ENCODE results near the gene TMEM203. TPM values are rescaled to one million over a fixed set of nuclear protein-coding genes. Genes with fewer than 3 reads are reported as not detected.

Gene TMEM203
- total and polyA plus RNA-seq, 2 of the 13 experiments (the other 11 are each of a cell fraction or from before 2014, with no cell fraction given): 23.4 to 36.7 TPM

DNA sequence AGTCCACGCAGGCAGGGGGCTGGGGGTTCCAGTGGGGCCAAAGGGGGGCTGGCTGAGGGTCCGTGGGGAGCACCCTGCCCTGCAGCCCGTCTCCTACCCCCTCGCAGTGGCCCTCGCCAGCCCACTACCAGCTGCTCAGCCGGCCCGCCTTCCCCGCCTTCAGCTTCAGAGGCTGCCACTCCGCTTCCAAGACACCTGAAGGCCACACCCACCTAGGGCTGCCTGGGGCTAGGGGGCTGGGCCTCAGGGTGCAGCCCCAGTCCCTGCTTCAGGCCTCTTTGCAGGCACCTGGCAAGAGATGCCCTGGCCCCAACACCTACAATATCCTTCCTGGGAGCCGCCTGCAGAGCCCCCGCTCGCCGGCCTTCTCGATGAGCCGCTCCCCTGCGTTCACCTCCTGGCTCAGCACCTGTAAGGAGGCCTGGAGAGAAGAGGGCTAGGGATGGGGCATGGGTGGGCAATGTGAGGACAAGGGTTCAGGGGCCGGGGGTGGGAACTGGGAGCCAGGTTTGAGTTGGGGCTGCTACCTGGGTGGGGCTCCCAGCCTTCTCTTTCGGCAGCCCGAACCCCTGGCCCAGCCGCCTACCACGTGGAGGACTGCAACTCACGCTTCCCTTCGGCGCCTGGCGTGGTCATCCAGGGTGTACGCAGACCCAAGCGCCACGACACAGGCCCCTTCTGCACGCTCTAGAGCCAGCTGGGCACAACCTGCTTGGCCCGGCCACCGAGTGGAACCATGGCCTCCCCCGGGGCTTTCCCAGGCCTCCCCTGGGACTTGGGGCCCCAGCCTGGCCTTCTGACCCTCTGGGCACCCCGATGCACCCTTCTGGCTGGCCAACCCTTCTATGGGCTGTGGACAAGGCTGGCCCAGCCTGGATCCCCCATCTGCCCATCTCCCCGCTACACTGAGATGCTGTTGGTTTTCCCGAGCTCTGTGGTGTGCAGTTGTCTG is 47.4 kb upstream of the TMEM203 start:
- Histone ChIP-seq H3K9ac (ENCODE audit: insufficient read depth, low read depth, low read length) (no peak overlapping the region), H3K79me2 (ENCODE audit: insufficient read depth, low read length) (peaks cover 18% of the 10 kb centered on the region), H3K4me1 (ENCODE audit: insufficient read depth, low read length) (peaks cover 77% of the 10 kb centered on the region), H3K9me3 (ENCODE audit: low read length) (no peaks in the 10 kb centered on the region), H2AFZ (ENCODE audit: low read length) (no peak overlapping the region), H3K36me3 (replicated peaks in 1 of 2; ENCODE audit: control insufficient read depth in 1 of 2, insufficient read depth in 2 of 2, low read length in 2 of 2) (peaks cover 5 to 6% of the 10 kb centered on the region in 2 experiments; a peak in 3 of 5 replicates), H3K4me3 (replicated peaks in 1 of 3; ENCODE audit: insufficient read depth in 1 of 3, low read depth in 2 of 3, low read length in 3 of 3) (peak overlapping the region in 2 of 3 experiments; percentile 90 to 91; a peak in 3 of 6 replicates), H3K4me2 (ENCODE audit: low read depth, low read length) (peak overlapping the region; percentile 79), H3K27ac (ENCODE audit: extremely low read length, insufficient read depth, low read length) (peak overlapping the region; percentile 80), H4K20me1 (ENCODE audit: insufficient read depth, low read length) (no peaks in the 10 kb centered on the region), H3K27me3 (ENCODE audit: control insufficient read depth in 1 of 2, insufficient read depth in 2 of 2, low read length in 2 of 2) (peaks cover 0 to 3% of the 10 kb centered on the region in 2 experiments; a peak in 1 of 5 replicates)
- ATAC-seq (no peak), FAIRE-seq (no peak), DNase-seq (ENCODE audit: low spot score) (no peak)
- WGBS (ENCODE audit: low lambda C conversion rate): 55% methylated on average over 16 of the region's 35 CpGs
- POLR2A ChIA-PET: interaction anchor here (0.6 to 14.2 kb wide), 15 partner anchors 10 to 197 kb away, joined by 3 to 317 read pairs (median 6); partner anchors contain the start of genes ANAPC2, ENTPD8, SAPCD2 and SSNA1
- CTCF ChIA-PET (ENCODE audit: low intra/inter-chr PET ratio, low total read pairs): no interaction called here
- TF ChIP-seq ZFP91 (CRISPR knock-in tag; IDR thresholded peaks at IDR 0.05; ENCODE audit: borderline replicate concordance) (0 out of 2 replicates have a peak, but pooled peaks have one; percentile 10), ZNF772 (CRISPR knock-in tag; IDR thresholded peaks at IDR 0.05) (peak; percentile 56; the same call in 1 of the 2 replicates), HNRNPK (IDR thresholded peaks at IDR 0.05; ENCODE audit: low read depth, low read length, poor library complexity, severe bottlenecking) (no peak), ZNF784 (CRISPR knock-in tag; IDR thresholded peaks at IDR 0.05; ENCODE audit: borderline replicate concordance) (no peak), SP4 (CRISPR knock-in tag; IDR thresholded peaks at IDR 0.05) (0 out of 2 replicates have a peak, but pooled peaks have one; percentile 14), MEIS1 (CRISPR knock-in tag; IDR thresholded peaks at IDR 0.05; ENCODE audit: borderline replicate concordance) (peak; percentile 18; the same call in 1 of the 2 replicates)
- TF ChIP-seq, protein P1, sequence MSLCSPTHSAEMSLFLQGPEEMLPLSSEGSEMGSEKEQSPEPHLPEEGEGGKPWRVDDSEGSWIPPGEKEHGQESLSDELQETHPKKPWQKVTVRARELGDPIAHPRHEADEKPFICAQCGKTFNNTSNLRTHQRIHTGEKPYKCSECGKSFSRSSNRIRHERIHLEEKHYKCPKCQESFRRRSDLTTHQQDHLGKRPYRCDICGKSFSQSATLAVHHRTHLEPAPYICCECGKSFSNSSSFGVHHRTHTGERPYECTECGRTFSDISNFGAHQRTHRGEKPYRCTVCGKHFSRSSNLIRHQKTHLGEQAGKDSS (CRISPR knock-in tag; IDR thresholded peaks at IDR 0.05; ENCODE audit: borderline replicate concordance, low read depth): 0 out of 2 replicates have a peak, but pooled peaks have one; percentile 10
- intact Hi-C loops (cut with micrococcal nuclease; ENCODE audit: unreplicated experiment) (no loop called here), in situ Hi-C loops (cut with HindIII; ENCODE audit: extremely low pct_ligation_motif_present, low pct_unique_long_range_greater_than_20kb) (no loop called here)
- BruUV-seq (replicated peaks): no TSS peak
